GM15510 (cell line): ENCODE results near the gene NOL4L.

Experiments
- POLR2A ChIP-seq: IDR thresholded peaks from 3 replicates; pipeline ENCODE4 v1.6.1; 2011; ENCODE audit warnings: borderline replicate concordance; ENCODE audit not compliant: insufficient read length; ENCODE audit errors: extremely low read depth

NOL4L gene

DNA sequence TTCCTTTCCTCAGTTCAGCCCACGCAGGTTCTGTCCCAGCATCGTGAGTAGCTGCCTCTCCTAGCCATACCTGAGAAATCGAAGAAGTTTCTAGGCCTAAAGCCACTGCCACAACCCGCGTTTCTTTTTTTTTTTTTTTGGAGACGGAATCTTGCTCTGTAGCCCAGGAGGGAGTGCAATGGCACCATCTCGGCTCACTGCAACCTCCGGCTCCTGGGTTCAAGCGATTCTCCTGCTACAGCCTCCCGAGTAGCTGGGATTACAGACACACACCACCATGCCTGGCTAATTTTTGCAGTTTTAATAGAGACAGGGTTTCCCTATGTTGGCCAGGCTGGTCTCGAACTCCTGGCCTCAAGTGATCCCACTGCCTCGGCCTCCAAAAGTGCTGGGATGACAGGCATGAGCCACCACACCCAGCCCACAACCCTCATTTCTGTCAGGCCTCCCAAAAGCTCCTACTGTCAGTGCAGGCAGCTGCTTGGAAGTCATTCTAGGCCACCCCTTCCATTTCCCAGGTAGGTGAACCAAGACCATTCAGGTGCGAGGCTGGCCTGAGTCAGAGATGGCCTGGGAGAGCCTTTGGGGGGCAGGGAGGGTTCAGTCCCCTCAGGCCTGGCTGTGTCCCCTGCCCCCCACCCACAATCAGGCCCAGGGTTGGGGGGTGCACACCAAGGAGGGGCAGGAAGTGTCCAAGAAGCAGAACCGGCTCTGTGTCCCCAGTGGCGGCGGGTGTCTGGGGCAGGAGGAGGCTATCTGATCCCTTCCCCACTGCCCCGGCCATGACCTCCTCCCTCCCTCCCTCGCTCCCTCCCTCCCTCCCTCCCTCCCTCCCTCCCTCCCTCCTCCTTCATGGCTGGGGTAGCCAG lies 47.2 kb downstream of the NOL4L start:
- no peak for TF ChIP-seq POLR2A

DNA sequence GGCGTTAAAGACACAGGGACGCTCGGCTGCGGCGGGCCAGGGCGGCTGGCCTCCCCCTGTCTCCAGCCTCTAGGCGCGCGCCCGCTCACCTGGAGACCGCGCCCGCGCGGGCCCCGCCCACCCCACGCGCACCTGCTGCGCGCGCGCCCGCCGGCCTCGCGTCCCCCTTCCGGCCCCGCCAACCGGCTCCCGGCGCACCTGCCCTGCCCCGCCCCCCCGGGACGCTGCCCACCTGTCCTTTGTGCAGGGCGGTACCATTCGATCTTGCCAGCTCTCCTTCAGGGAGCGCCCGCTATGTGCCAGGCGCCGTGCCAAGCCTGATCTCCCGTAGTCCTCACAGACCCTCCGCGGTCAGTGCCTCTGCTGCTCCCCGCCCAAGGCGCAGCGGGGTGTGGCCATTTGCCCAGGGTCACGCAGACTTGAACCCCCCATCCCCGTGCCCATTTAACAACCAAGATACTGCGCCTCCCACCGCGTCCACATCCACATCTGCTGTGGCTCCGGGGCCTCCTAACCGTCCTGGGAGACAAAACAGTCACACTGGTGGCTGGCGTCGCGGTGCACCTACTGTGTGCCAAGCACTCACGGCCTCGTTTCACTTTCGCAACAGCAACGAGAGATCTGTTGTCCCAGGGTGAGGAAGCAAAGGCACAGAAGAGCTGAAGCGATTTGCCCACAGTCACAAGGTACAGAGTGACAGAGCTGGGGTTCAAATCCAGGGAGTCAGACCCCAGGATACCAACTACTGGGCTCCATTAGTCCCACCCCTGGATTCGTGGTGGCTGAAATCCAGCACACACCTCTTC lies 48.1 kb downstream of the NOL4L start:
- TF ChIP-seq POLR2A = peak; percentile 18

DNA sequence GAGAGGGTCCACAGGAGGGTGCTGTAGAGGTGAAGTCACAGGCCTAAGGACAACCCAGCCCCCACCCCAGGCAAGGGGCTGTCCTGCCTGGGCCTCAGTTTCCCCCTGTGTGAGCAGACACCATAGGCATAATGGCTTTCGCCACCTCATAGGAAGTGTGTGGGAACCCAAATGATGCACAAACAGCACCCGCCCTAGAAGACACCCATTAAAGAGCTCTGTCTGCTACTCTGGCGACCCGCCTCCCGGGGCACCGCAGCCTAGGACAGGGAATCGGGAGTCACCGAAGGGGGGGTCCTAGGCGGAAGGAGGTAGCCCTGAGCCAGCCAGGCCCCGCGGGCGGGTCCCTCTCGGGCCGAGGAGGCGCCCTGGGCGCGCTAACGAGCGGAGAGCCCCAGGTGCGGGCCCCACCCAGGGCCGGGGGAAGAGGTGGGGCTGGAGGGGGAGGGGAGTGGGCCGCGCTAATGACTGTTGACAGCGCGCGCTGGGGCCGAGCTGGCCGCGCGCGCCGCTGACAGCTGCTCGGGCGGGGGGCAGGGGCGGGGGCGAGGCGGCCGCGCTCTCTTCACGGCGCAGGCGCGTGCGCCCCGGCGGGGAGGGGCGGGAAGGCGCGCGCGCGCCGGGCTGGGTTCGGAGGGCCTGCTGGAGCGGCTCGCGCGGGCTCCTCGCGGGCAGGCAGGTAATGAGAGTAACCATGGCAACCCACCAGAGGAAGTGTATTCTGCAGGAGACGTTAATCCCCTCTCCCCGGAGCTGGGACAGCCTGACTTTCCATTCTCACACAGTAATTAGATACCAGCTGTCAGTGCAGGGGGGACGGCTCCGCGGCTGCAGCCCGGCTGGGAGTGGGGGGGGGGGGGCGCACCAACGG lies 48.9 kb downstream of the NOL4L start:
- TF ChIP-seq POLR2A = peak; percentile 17

DNA sequence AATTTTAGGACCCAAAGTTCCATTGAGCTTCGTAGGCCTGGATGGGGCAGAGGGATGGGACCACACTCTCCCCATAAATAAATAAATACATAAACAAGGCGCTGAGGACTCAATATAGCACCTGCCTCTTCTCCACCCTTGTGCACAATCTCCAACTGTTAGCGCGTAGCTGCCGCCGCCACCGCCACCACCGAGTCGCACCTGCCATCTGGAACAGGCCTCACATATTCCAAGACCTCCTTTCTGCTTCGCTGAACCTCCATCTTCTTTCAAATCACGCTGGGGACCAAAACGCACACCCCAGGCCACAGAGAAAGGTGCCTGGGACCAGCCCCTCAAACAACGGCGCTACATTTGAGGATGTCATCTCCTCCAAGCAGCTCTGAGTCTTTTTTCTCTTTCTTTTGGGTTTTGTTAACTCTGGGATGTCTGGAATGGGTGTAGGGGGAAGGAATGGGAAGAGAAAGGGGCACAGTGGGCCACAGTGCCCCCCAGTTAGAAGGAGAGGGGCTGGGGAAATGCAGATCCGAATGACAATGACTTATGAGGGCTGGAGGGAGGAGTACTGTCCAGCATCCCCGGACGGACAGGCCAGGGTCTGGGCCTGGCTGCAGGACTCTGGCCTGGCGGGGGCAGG lies 49.7 kb downstream of the NOL4L start:
- no peak for TF ChIP-seq POLR2A

DNA sequence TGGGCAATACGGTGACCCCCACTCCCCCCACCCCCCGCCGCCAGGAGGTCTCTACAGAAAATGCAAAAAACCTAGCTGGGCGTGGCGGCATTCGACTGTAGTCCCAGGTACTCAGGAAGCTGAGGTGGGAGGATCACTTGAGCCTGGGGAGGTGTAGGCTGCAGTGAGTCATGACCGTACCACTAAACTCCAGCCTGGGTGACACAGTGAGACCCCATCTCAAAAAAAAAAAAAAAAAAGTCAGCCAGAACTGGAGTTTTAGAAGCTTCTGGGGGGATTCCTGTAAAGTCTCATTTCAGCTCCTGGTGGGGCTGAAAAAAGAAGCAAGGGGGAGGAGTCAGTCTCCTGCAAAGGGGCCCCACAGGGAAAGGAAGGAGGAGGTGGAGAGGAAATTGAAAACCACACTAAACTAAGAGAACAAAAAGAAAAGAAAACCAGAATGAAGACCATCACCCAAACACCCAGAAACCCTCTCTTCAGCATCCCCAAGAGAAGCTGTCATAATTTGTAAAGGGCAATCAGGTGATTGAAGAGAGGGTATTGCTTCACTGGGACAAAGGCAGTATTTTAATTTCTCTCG lies 50.4 kb downstream of the NOL4L start:
- TF ChIP-seq POLR2A = no peak

DNA sequence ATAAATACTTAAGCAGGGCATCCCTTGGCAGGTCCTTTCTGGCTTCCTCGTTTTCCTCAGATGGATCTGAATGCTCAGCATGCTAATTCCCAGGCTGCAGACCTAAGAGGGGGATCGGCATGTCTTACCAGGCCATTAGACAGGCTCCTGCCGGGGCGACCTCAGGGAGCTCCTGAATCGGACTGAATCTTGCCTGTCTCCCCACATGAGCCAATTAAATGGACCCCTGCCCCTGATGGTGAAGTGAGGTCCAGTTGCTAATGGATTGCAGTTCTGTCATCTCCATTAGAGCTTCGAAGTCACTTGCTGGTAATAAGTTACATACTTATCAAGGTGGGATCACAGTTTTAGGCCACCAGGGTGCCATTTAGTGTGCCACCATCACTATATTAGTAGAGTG lies 51.4 kb downstream of the NOL4L start:
- no peak for TF ChIP-seq POLR2A

DNA sequence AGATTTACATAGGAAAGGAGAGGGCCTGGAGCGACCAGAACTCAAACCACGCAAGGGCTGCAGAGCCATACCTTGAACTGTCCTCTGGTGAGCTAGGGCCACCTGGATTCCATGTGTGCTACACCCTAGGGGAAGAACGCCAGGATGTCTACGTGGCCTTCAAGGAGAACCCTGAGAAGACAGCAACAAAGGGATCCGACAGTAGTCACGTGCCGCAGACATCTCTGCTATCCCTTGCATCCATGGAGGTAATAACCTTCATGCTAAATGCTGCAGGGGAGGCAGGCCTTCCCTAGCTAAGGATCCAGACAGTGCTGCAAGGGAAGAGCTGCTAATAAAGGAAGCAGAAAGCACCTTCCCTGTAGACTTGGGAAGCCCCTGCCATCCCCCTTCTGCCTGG lies 52.9 kb downstream of the NOL4L start:
- no peak for TF ChIP-seq POLR2A

DNA sequence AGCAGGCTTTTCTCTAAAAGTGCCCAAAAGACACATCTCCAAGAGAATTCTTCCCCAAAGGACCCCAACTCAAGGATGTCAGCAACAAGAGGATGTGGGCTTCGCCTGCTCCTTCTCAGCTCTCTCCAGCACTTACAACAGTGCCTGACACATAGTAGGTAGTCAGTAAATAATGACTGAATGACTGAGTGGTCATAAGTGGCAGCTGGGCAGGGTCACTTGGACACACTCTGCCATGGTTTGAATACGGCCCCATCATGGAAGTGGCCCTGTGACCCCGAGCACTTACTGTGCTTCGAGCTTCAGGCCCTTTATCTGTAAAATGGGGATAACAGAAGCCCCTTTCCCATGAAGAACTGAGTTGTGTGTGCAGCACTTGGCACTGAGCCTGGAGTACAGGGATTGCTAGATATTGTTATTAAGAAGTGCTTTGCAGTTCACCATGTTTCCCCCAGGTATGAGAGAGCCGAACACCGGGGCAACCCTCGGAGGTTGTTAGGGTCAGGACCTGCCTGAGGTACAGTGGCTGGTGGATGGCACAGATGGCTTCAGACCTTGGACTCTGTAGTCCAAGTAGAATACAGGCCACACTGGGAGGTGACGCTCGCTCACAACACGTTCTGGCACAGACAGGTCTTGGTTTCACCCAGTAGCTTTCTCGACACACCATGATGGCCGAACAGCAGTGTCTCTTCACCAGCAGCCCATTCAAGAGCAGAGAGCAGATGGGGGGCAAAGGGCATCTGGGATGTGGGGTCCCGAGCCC lies 56.0 kb downstream of the NOL4L start:
- no peak for TF ChIP-seq POLR2A

DNA sequence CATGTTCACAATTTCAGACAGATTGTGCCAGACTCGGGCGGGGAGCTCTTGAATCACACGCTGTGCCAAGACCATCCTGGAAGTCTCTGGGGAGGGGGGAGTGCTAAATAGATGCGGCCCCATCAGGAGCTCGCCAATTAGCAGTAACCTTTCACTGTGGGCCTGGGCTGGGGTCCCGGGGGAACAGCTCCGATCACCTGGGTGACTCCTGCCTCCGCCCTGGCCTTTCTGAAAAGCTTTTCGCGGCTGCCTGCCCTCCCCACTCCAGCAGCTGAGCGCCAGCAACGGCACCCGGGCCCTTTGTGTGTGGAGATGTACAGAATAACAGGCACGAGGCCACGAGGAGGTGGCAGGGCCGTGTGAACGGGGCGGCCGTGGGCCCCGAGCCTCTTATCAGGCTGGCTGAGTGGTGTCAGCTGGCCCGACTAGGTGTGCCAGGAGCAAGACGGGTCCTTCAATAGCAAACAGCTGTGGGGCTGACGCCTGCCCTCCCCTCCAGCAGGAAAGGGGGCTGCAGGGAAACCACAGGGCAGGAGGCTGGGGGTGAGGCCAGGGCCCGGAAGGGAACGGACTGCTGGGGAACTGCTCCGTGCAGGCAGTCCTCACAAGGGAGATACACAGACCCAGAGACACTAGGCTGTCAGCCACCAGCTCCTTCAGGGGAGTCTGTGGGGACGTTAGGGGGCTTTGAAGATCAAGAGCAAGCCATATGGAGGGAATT lies 56.8 kb downstream of the NOL4L start:
- no peak for TF ChIP-seq POLR2A

DNA sequence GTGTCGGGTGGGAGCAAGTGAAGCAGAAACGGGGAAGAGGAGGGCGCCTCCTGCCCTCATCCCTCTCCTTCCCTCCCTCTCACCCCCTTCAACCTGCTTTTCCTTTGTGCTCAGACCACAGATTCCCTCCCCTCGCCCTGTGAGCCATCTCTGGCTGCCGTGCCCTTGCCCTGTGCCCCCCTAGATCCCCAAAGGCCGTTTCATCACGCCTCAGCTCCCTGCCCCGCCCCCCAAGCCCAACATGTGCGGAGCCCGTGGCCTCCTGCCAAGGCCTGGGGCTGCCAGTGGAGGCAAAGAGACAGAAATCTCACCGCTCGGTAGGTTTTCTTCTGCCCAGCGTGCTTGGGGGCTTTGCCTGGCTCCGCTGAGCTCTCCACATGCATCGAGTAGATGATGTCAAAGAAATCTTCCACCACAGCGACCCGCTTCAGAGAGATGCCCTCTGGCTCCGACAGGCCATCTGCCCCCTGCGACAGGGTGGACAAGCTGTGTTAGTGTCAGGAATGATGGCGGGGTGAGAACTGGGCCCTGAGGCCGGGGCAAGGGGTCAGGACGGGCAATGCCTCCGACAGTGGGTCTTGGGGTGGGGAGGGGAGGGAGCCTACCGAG lies 57.6 kb downstream of the NOL4L start:
- TF ChIP-seq POLR2A = no peak

DNA sequence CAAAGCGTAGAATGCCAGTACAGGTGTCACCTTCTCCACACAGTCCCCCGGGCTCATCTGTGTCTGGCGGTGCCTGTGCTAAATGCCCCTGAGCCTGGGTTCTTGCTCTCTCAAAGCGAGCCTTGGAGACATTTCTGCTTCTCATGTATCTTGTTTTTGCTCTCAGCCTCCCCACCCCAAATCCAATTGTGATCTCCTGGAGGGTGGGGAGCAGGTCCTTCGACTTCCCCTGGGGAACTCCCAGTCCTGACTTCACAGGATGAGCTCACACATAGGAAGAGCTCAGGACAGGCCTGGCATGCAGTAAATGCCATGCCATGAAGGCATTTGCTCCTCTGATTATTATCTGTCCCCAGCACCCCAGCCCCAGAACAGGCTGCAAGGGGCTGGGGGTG lies 58.1 kb downstream of the NOL4L start:
- no peak for TF ChIP-seq POLR2A

DNA sequence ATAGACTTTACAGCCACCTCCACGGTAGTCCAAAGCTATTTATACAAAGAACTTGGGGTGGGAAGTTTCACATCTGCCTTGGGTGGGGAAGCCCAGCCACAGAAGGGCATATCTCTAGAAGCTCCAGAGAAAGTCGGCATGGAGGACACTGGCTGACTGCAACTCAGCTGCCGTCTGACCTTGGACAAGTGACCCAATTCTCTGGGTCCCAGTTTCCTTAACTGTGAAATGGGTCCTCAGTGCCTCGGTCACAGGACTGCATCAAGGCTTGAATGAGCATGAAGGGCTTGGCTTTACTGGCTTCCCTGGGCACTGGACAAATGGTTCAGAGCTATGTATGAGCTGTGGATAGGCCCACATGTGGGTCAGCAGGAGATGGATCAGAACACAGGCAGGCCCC lies 58.6 kb downstream of the NOL4L start:
- TF ChIP-seq POLR2A = no peak
